ENCODE measurements around the gene RPTOR.

DNA sequence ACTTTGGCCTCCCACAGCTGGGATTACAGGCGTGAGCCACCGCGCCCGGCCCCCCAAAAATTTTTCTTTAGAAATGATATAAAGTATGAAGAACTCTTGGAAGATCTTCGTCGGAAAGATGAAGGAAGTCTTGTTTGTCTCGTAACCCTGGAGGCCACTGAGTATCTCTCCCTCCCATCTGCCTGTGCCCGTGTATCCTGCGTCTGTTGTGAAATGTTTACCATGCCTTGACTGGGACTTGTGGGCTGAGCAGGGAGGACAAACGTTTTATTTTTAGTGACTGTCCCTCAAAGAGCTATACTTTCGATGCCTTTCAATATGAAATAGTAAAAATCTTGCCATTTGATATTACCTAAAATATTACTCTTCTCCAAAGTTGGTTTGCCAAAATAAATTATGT, 121.2 kb downstream of the RPTOR start:
- no peak for TF ChIP-seq EZH2 (IDR thresholded peaks at IDR 0.05)
- no peak for TF ChIP-seq POLR2AphosphoS5 (IDR thresholded peaks at IDR 0.05; ENCODE audit: borderline replicate concordance, low read depth, low read length)
- TF ChIP-seq FOXP2 (optimal IDR thresholded peaks at IDR 0.05; ENCODE audit: control extremely low read depth, extremely low read length, insufficient read depth) = no peak
